Cardiac muscle cell (in vitro differentiated cells and primary cell): ENCODE results near the gene LAD1. TPM values are rescaled to one million over a fixed set of nuclear protein-coding genes. Genes with fewer than 3 reads are reported as not detected.
A peak's percentile ranks its signal among the peaks of the same experiment; 100 is the strongest.

ENCODE experiments used
- DNase-seq, 2 donors: peaks; one replicate each; pipeline versions ENCODE4 v3.0.0 to v3.0.0-alpha.2; 2010 to 2017; ENCODE audit warnings: low read depth in 1 of 2, low spot score in 1 of 2
- H3K27ac ChIP-seq: fragments of 200-600 bp; sonication (generic); 2 replicates; pipeline ENCODE4 v1.5.1; 2016
- H3K27me3 ChIP-seq: fragments of 200-600 bp; sonication (generic); 2 replicates; pipeline ENCODE4 v1.6.0; 2016; ENCODE audit warnings: control low read depth
- H3K36me3 ChIP-seq: fragments of 200-600 bp; sonication (generic); 2 replicates; pipeline ENCODE4 v1.5.1; 2016; ENCODE audit warnings: control low read depth
- H3K4me1 ChIP-seq: fragments of 200-600 bp; sonication (generic); 2 replicates; pipeline ENCODE4 v1.8.1; 2017; ENCODE audit warnings: low read depth, mild to moderate bottlenecking, mixed run types
- H3K4me3 ChIP-seq: fragments of 200-600 bp; sonication (generic); 2 replicates; pipeline ENCODE4 v1.5.1; 2016; ENCODE audit warnings: mild to moderate bottlenecking
- H3K9me3 ChIP-seq: fragments of 200-600 bp; sonication (generic); 2 replicates; pipeline ENCODE4 v1.5.1; 2017; ENCODE audit warnings: low read depth, mild to moderate bottlenecking, control low read depth
- polyA plus RNA-seq: library from polyadenylated mRNA; unstranded; fragments of >200 nt; fragmentation: Nextera tagmentation; extraction: Ambion mirVana; gene quantifications from 2 replicates; pipeline ENCODE4 v1.2.1, GENCODE V29; 2016
- total RNA-seq: library from RNA; depleted of rRNA; stranded (reverse); fragments of >200 nt; gene quantifications from 2 replicates; pipeline ENCODE4 v1.2.3, GENCODE V29; 2016
- TF ChIP-seq, protein P1 (sequence below): IDR thresholded peaks from 2 replicates; pipeline ENCODE4 v1.5.1; 2012; ENCODE audit warnings: low read depth, mild to moderate bottlenecking, low read length

LAD1 gene
- total and polyA plus RNA-seq, 2 experiments from 2014 or later: 8.2 to 12.6 TPM

DNA sequence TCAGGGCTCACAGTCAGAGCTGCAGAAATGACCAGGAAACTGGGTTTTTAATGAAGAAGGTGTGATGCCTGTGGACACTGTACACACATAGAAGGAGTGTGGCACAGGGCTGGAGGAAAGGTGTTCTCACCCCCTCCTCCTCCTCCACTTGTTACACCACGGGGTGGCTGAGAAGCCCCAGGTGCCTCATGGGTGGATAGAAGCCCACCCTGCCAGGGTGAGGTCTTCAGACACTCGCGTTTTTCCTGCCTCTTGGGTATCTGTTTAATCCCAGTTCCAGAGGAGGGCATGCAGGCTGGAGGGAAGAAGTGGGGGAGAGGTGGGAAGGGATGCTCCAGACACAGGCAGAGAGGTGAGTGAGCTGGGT lies 9.7 kb upstream of the LAD1 start:
- no peaks in the 10 kb centered on the region for H3K9me3 ChIP-seq
- H3K36me3 ChIP-seq: peaks cover 65% of the 10 kb centered on the region
- H3K4me1 ChIP-seq: peaks cover 50% of the 10 kb centered on the region
- TF ChIP-seq, protein P1, sequence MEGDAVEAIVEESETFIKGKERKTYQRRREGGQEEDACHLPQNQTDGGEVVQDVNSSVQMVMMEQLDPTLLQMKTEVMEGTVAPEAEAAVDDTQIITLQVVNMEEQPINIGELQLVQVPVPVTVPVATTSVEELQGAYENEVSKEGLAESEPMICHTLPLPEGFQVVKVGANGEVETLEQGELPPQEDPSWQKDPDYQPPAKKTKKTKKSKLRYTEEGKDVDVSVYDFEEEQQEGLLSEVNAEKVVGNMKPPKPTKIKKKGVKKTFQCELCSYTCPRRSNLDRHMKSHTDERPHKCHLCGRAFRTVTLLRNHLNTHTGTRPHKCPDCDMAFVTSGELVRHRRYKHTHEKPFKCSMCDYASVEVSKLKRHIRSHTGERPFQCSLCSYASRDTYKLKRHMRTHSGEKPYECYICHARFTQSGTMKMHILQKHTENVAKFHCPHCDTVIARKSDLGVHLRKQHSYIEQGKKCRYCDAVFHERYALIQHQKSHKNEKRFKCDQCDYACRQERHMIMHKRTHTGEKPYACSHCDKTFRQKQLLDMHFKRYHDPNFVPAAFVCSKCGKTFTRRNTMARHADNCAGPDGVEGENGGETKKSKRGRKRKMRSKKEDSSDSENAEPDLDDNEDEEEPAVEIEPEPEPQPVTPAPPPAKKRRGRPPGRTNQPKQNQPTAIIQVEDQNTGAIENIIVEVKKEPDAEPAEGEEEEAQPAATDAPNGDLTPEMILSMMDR: no peak
- no peak overlapping the region for H3K4me3 ChIP-seq
- H3K27me3 ChIP-seq: no peaks in the 10 kb centered on the region
- peak overlapping the region; percentile 96 for H3K27ac ChIP-seq
- no peak for DNase-seq

DNA sequence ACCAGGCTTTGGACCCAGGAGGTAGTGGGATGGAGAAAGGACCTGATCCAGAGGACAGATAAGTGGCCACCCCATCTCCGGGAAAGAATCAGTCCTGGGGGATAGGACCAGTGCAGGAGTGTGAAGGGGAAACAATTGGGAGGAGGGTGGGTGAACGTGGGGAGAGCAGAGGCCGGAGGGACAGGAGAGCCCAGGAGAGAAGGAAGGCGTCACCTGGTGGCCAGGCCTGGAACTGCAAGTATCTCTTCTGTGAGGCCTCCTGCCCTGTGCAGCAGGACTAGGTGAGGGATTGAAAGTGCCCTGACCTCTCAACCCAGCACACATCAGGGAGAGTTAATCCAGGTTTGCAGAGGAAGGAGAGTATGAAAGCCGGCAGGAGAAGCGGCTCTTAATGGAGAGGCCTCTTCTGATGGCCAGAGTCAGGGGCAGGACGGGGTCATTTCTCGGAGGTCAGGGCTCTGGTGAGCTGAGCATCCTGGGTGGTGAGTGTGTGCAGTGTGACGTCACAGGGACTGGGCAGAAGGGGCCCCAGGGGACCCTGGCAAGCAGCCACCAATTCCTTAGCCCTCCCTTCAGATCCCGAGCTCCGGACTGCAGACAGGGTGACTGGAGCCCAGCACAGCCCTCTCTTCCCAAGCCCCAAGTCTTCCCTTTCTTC lies 9.2 kb upstream of the LAD1 start:
- Histone ChIP-seq H3K27me3 (no peaks in the 10 kb centered on the region), H3K9me3 (no peaks in the 10 kb centered on the region), H3K36me3 (peaks cover 61% of the 10 kb centered on the region), H3K4me3 (no peak overlapping the region), H3K27ac (peak overlapping the region; percentile 96), H3K4me1 (peaks cover 54% of the 10 kb centered on the region)
- DNase-seq: peak; percentile 80 to 92
- TF ChIP-seq, protein P1: peak; percentile 98

DNA sequence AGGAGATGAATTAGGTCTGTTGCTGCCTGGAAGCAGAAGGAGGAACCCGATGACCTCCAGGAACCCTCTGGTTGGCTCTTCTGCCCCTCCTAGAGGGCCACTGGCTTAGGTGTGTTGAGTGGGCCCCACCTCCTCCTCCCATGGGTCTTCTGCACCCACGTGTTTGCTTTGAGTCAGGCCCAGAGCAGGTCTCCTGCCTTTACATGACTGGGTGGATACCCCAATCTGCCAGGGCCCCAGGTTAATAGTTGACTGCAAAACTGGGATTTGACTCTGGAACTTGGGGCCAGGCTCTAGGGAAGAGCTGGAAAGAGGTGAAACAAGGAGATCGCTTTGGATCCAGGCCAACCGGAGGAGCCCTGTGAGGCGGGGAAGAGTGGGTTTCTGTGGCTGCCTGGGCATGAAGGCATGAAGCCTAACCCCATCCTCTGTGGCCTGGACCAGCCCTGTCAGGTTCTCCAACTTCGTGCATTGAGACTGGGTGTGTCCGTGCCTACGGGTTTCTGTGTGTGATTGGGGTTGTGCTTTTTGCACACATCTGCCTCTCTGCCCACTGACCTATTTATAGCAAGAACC lies 7.8 kb upstream of the LAD1 start:
- Histone ChIP-seq H3K27me3 (no peaks in the 10 kb centered on the region), H3K36me3 (peaks cover 47% of the 10 kb centered on the region), H3K9me3 (no peaks in the 10 kb centered on the region), H3K4me1 (peaks cover 52% of the 10 kb centered on the region), H3K4me3 (no peak overlapping the region), H3K27ac (peak overlapping the region; percentile 96)
- no peak for DNase-seq
- TF ChIP-seq, protein P1: no peak

DNA sequence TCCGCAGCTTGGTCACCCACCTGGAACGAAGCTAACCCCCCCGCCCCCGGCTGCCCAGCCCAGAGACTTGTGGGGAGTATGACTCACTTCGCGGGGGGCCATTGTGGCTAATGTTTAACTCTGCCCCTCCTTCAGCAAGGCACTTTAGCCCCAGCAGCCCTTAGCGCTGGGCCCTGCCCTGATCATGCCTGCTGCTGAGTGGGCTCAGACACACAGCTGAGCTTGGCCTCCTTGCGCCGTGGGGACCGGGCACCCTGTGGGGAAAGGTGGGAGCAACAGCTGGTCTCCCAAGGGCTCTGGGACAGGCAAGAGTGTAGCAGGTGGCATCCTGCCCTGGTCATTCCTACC lies 6.3 kb upstream of the LAD1 start:
- DNase-seq: no peak
- H3K4me1 ChIP-seq: peaks cover 65% of the 10 kb centered on the region

DNA sequence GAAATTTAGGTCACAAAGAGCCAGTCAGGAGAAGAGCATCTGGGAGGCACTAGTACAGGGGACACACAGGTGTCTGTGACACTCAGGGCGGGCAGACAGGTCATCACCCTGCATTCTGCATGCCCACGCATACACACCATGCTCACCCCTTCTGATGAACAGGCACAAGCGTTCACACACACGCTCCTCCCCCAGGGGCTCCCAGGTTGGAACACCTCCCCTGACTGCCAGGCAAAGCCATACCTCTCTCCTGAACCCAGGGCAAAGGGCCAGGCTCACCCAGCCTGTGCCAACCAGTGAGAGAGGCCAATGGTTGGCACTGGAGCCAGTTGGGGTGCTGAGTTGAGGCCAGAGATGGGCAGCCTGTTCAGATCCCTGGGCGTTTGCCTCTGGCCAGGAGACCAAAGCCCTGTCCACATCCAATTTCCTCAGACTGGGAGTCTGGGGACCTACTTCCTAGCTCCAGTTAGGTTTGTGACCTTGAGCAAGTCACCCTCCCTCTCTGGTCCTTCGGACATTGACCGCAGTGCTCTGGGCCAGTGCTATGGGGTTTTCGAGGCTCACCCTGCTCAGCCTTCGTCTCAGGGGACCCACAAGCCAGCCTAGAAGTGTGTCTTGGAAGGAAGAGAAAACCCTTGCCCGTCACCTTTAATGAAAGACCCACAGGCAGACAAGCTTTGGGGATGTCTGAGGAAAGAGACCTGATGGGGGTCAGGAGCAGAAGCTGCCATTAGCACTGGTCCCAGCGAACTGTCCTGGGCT lies 5.8 kb upstream of the LAD1 start:
- Histone ChIP-seq H3K4me1 (peaks cover 64% of the 10 kb centered on the region), H3K36me3 (peaks cover 28% of the 10 kb centered on the region), H3K27ac (peak overlapping the region; percentile 96), H3K27me3 (no peaks in the 10 kb centered on the region), H3K4me3 (no peak overlapping the region), H3K9me3 (no peaks in the 10 kb centered on the region)
- no peak for DNase-seq
- TF ChIP-seq, protein P1: no peak

More for the DNA sequence above, 6.3 kb upstream of the LAD1 start:
- H3K36me3 ChIP-seq: peaks cover 34% of the 10 kb centered on the region
- peak overlapping the region; percentile 96 for H3K27ac ChIP-seq
- H3K4me3 ChIP-seq: no peak overlapping the region
- TF ChIP-seq, protein P1: no peak
- H3K9me3 ChIP-seq: no peaks in the 10 kb centered on the region
- no peaks in the 10 kb centered on the region for H3K27me3 ChIP-seq
